Mesendoderm (in vitro differentiated cells): ENCODE data around the gene HSD17B12.

Source experiments
- DNase-seq: peaks from one replicate; pipeline ENCODE4 v3.0.0; 2013
- H2AK5ac ChIP-seq: 2 replicates; pipeline ENCODE4 v1.6.1; 2013; ENCODE audit warnings: low read length, inconsistent platforms
- H2BK120ac ChIP-seq: 2 replicates; pipeline ENCODE4 v1.6.1; 2013; ENCODE audit warnings: low read depth, mild to moderate bottlenecking, low read length, moderate library complexity, mixed read lengths
- H2BK15ac ChIP-seq: replicated peaks from 2 replicates; pipeline ENCODE4 v1.6.1; 2013; ENCODE audit warnings: low read depth, mild to moderate bottlenecking, moderate library complexity
- H2BK5ac ChIP-seq: 2 replicates; pipeline ENCODE4 v1.6.1; 2013; ENCODE audit warnings: low read length, inconsistent platforms
- H3K18ac ChIP-seq: 2 replicates; pipeline ENCODE4 v1.6.1; 2013; ENCODE audit warnings: mild to moderate bottlenecking, low read length, mixed read lengths
- H3K23ac ChIP-seq: one replicate; pipeline ENCODE4 v1.6.1; 2013; ENCODE audit warnings: low read length
- H3K27ac ChIP-seq: 2 replicates; pipeline ENCODE4 v1.5.1; 2013; ENCODE audit warnings: low read depth, mild to moderate bottlenecking, inconsistent platforms, low read length, moderate library complexity
- H3K27me3 ChIP-seq: 2 replicates; pipeline ENCODE4 v1.6.1; 2013; ENCODE audit warnings: low read length, control low read depth, mild to moderate bottlenecking, inconsistent platforms; ENCODE audit not compliant: insufficient read depth, poor library complexity
- H3K36me3 ChIP-seq: 2 replicates; pipeline ENCODE4 v1.6.1; 2013; ENCODE audit warnings: low read length, inconsistent platforms; ENCODE audit not compliant: control insufficient read depth, insufficient read depth
- H3K4ac ChIP-seq: one replicate; pipeline ENCODE4 v1.6.1; 2013; ENCODE audit warnings: low read depth, mild to moderate bottlenecking, low read length, moderate library complexity
- H3K4me1 ChIP-seq: 2 replicates; pipeline ENCODE4 v1.6.1; 2013; ENCODE audit warnings: low read depth, low read length, inconsistent platforms; ENCODE audit not compliant: control insufficient read depth
- H3K4me2 ChIP-seq: 2 replicates; pipeline ENCODE4 v1.6.1; 2013; ENCODE audit warnings: low read length
- H3K4me3 ChIP-seq: 2 replicates; pipeline ENCODE4 v1.5.1; 2013; ENCODE audit warnings: mild to moderate bottlenecking, low read length
- H3K56ac ChIP-seq: one replicate; pipeline ENCODE4 v1.6.1; 2013; ENCODE audit warnings: low read length
- H3K79me1 ChIP-seq: 2 replicates; pipeline ENCODE4 v1.6.1; 2013; ENCODE audit warnings: low read length, inconsistent platforms
- H3K79me2 ChIP-seq: 2 replicates; pipeline ENCODE4 v1.6.1; 2013; ENCODE audit warnings: mild to moderate bottlenecking, low read length; ENCODE audit not compliant: control insufficient read depth, insufficient read depth
- H3K9ac ChIP-seq: 2 replicates; pipeline ENCODE4 v1.6.1; 2013; ENCODE audit warnings: low read length, inconsistent platforms
- H4K5ac ChIP-seq: one replicate; pipeline ENCODE4 v1.6.1; 2013; ENCODE audit warnings: low read length
- H4K8ac ChIP-seq: one replicate; pipeline ENCODE4 v1.6.1; 2013; ENCODE audit warnings: low read depth, mild to moderate bottlenecking, control low read depth, low read length, moderate library complexity
- WGBS: extraction: QIAGEN DNeasy Blood & Tissue Kit; methylation state at CpG from one replicate; pipeline ENCODE4 v1.1.7; 2013; ENCODE audit warnings: low lambda C conversion rate, missing lambda C conversion rate; ENCODE audit not compliant: insufficient coverage; ENCODE audit errors: extremely low coverage; 5-methylcytosine and 5-hydroxymethylcytosine counted together

Gene HSD17B12

DNA sequence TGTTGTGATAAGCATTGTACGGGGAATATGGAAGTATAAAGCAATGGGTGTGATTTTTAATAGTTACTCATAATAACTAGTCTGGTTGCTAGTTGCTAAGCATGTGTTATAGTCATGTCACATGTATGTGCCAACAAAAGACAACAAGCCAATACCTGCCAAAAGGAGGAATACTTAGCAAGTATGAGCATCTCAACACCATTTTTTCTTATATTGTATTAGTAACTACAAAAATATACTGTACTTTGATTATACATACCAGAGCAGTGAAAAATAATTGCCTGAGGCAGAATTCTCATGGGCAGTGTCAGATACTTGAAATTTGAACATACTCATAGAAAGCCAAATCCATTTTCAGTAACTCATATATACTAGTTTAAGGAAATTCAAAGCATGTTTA, 137.7 kb downstream of the HSD17B12 start:
- H3K18ac ChIP-seq, result no peak overlapping the region
- no peak overlapping the region for H4K5ac ChIP-seq
- H3K79me1 ChIP-seq, result peaks cover 3% of the 10 kb centered on the region
- no peak overlapping the region for H3K4ac ChIP-seq
- no peak overlapping the region for H2AK5ac ChIP-seq
- H2BK120ac ChIP-seq, result no peak overlapping the region
- no peak overlapping the region for H3K56ac ChIP-seq
- no peak overlapping the region for H2BK15ac ChIP-seq
- no peak overlapping the region for H3K9ac ChIP-seq
- H3K79me2 ChIP-seq, result peaks cover 1% of the 10 kb centered on the region
- peaks cover 2% of the 10 kb centered on the region for H3K36me3 ChIP-seq
- H3K27ac ChIP-seq, result no peak overlapping the region
- H3K4me1 ChIP-seq, result no peaks in the 10 kb centered on the region
- WGBS, result no CpG with 5 or more reads among the region's 1 CpG
- no peak overlapping the region for H3K4me3 ChIP-seq
- H3K4me2 ChIP-seq, result no peak overlapping the region
- no peak overlapping the region for H4K8ac ChIP-seq
- H2BK5ac ChIP-seq, result no peak overlapping the region
- no peaks in the 10 kb centered on the region for H3K27me3 ChIP-seq
- DNase-seq, result no peak
- no peak overlapping the region for H3K23ac ChIP-seq

DNA sequence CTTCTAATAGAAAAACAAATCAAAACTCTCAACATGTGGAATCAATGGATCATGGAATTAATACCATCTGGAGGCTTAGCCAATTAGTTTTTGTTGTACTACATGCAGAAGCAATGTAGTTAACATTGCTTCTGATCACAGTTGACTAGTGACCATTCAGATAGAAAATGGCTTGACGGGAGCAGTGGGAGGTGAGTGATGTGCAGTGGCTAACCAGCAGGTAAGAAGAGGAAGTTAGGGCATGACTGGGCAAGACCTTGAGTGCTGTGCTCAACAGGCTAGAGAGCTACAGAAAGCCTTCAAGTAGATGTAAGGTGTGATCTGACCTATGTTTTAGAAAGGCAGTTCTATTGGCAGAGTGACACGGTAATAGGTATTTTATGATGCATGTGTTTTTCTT, 139.4 kb downstream of the HSD17B12 start:
- H3K4ac ChIP-seq, result peak overlapping the region; percentile 31
- no peak overlapping the region for H3K4me2 ChIP-seq
- peaks cover 2% of the 10 kb centered on the region for H3K36me3 ChIP-seq
- H3K18ac ChIP-seq, result no peak overlapping the region
- no peaks in the 10 kb centered on the region for H3K27me3 ChIP-seq
- H2BK15ac ChIP-seq, result no peak overlapping the region
- H3K4me1 ChIP-seq, result no peaks in the 10 kb centered on the region
- DNase-seq, result no peak
- H3K9ac ChIP-seq, result no peak overlapping the region
- no peak overlapping the region for H4K5ac ChIP-seq
- H3K23ac ChIP-seq, result no peak overlapping the region
- H3K27ac ChIP-seq, result no peak overlapping the region
- H3K79me2 ChIP-seq, result peaks cover 1% of the 10 kb centered on the region
- no peak overlapping the region for H2BK5ac ChIP-seq
- no peak overlapping the region for H2BK120ac ChIP-seq
- no peak overlapping the region for H4K8ac ChIP-seq
- no peak overlapping the region for H3K56ac ChIP-seq
- no peak overlapping the region for H2AK5ac ChIP-seq
- no peak overlapping the region for H3K4me3 ChIP-seq
- WGBS, result no CpG with 5 or more reads among the region's 2 CpGs
- peaks cover 3% of the 10 kb centered on the region for H3K79me1 ChIP-seq

DNA sequence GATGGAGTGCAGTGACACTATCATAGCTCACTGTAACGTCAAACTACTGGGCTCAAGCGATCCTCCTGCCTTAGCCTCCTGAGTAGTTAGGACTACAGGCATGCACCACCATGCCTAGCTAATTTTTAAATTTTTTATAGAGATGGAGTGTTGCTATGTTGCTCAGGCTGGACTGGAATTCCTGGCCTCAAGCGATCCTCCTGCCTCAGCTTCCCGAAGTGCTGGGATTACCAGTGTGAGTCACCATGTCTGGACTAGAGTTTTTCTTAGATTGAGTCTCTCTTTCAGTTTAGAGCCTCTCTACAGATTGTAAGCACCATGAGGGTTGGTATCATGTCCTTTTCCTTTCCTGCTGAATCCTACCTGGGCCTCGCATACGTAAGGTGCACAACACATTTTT, 142.8 kb downstream of the HSD17B12 start:
- Histone ChIP-seq H3K36me3 (no peaks in the 10 kb centered on the region), H2BK5ac (no peak overlapping the region), H3K9ac (no peak overlapping the region), H2BK15ac (no peak overlapping the region), H3K4ac (no peak overlapping the region), H2BK120ac (no peak overlapping the region), H3K79me2 (peaks cover 1% of the 10 kb centered on the region), H3K4me1 (no peaks in the 10 kb centered on the region), H4K5ac (no peak overlapping the region), H3K18ac (no peak overlapping the region), H4K8ac (no peak overlapping the region), H3K4me2 (no peak overlapping the region), H3K27ac (no peak overlapping the region), H3K4me3 (no peak overlapping the region), H3K79me1 (peaks cover 3% of the 10 kb centered on the region), H3K27me3 (no peaks in the 10 kb centered on the region), H2AK5ac (no peak overlapping the region), H3K23ac (no peak overlapping the region), H3K56ac (no peak overlapping the region)
- no peak for DNase-seq
- no CpG with 5 or more reads among the region's 6 CpGs for WGBS

DNA sequence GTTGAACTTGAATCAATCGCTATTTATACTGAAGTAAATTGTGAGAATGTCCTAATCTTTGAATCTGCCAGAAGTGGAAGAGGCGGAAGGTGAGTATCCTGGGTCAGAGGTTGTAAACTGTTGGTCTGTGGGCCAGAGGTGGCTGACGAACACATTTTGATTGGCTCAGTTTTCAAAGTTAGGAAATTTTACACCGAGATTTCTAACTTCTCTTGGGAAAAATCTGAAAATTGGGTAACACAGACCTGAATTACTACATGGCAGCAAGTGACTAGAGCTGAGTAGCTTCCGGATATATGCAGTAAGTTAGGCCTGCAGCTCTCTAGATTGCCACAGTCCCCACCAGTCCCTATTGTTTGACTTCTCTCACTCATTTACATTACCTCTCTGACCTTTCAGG, 143.3 kb downstream of the HSD17B12 start:
- H3K56ac ChIP-seq, result no peak overlapping the region
- no peak overlapping the region for H3K4me2 ChIP-seq
- H4K5ac ChIP-seq, result no peak overlapping the region
- no peak overlapping the region for H3K18ac ChIP-seq
- no peak overlapping the region for H2BK120ac ChIP-seq
- no peak overlapping the region for H2BK15ac ChIP-seq
- H3K4me3 ChIP-seq, result no peak overlapping the region
- peaks cover 3% of the 10 kb centered on the region for H3K79me1 ChIP-seq
- H4K8ac ChIP-seq, result no peak overlapping the region
- H2AK5ac ChIP-seq, result no peak overlapping the region
- DNase-seq, result no peak
- no peak overlapping the region for H3K4ac ChIP-seq
- H3K27ac ChIP-seq, result no peak overlapping the region
- H3K23ac ChIP-seq, result no peak overlapping the region
- H3K27me3 ChIP-seq, result no peaks in the 10 kb centered on the region
- H3K9ac ChIP-seq, result no peak overlapping the region
- H3K4me1 ChIP-seq, result no peaks in the 10 kb centered on the region
- WGBS, result no CpG with 5 or more reads among the region's 5 CpGs
- peaks cover 1% of the 10 kb centered on the region for H3K79me2 ChIP-seq
- H3K36me3 ChIP-seq, result no peaks in the 10 kb centered on the region
- H2BK5ac ChIP-seq, result no peak overlapping the region

DNA sequence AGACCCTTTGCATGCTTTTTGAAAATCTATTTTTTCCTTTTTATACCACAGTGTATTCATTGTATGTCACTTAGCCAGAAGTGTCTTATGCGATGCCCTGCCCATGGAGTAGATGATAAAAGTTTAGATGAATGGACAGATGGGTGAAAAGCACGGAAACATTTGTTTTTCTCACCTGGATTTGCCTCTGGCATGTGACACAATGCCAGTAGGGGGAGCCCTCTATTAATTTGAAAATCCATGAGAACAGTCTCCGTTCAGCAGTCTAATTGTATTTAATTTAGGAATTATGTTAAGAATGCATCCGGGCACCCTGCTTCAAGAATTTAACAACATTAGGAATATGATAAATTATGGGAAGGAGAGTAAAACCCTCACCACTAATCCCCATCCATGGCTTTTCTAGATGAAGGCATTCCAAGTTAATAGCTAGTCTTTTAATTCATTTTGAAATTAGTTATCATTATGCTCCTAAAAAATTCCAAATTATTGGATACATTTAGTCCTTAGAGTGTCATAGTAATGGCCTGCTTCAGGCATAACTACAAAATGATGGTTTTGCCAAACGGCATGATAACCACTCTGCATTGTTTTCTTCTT, 144.8 kb downstream of the HSD17B12 start:
- H2BK15ac ChIP-seq, result no peak overlapping the region
- H2BK5ac ChIP-seq, result no peak overlapping the region
- no peaks in the 10 kb centered on the region for H3K79me2 ChIP-seq
- no peaks in the 10 kb centered on the region for H3K4me1 ChIP-seq
- DNase-seq, result peak; percentile 41
- no peak overlapping the region for H3K4ac ChIP-seq
- H2BK120ac ChIP-seq, result no peak overlapping the region
- H3K23ac ChIP-seq, result no peak overlapping the region
- no peak overlapping the region for H3K4me3 ChIP-seq
- H3K27ac ChIP-seq, result no peak overlapping the region
- H3K18ac ChIP-seq, result no peak overlapping the region
- no peak overlapping the region for H3K56ac ChIP-seq
- H2AK5ac ChIP-seq, result no peak overlapping the region
- no CpG with 5 or more reads among the region's 5 CpGs for WGBS
- H4K8ac ChIP-seq, result no peak overlapping the region
- no peaks in the 10 kb centered on the region for H3K36me3 ChIP-seq
- H3K4me2 ChIP-seq, result no peak overlapping the region
- H3K27me3 ChIP-seq, result no peaks in the 10 kb centered on the region
- H3K9ac ChIP-seq, result no peak overlapping the region
- H4K5ac ChIP-seq, result no peak overlapping the region
- H3K79me1 ChIP-seq, result no peaks in the 10 kb centered on the region

DNA sequence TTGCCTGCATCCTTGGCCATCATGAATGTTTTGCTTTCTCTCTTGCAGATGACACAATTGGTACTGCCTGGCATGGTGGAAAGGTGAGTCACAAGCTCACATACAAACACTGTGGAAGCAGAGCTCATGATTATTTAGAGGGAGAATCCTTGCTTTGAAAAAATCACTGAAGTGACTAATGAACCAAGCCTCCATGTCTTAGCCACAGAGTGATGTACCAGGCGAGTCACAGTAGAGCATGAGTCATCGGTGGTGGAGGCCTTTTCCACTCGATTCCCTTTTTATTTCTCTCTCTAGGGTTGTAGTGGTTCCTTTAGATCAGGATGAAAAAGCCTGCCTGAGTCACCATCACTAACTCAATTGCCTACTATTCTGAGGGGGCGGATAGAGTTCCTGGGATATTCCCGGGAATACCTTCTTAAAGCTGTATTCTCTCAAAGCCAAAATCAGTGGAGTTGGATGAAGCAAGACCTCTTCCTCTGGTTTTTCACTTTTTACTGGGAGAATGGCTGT, 150.4 kb downstream of the HSD17B12 start:
- WGBS, result no CpG with 5 or more reads among the region's 5 CpGs
- H2BK120ac ChIP-seq, result no peak overlapping the region
- peak; percentile 93 for DNase-seq
- H4K8ac ChIP-seq, result no peak overlapping the region
- H3K4me2 ChIP-seq, result no peak overlapping the region
- peaks cover under 1% of the 10 kb centered on the region for H3K79me1 ChIP-seq
- no peak overlapping the region for H2BK15ac ChIP-seq
- H4K5ac ChIP-seq, result no peak overlapping the region
- H3K4me1 ChIP-seq, result no peaks in the 10 kb centered on the region
- no peak overlapping the region for H3K56ac ChIP-seq
- no peak overlapping the region for H3K23ac ChIP-seq
- no peaks in the 10 kb centered on the region for H3K36me3 ChIP-seq
- no peak overlapping the region for H2BK5ac ChIP-seq
- no peaks in the 10 kb centered on the region for H3K27me3 ChIP-seq
- H3K27ac ChIP-seq, result no peak overlapping the region
- H3K18ac ChIP-seq, result no peak overlapping the region
- no peaks in the 10 kb centered on the region for H3K79me2 ChIP-seq
- no peak overlapping the region for H2AK5ac ChIP-seq
- no peak overlapping the region for H3K4ac ChIP-seq
- H3K9ac ChIP-seq, result no peak overlapping the region
- no peak overlapping the region for H3K4me3 ChIP-seq
